NCI-H146 treated with DMSO at 0.1 percent for 48 hours (cell line): ENCODE results near the gene NXPH4.
A peak's percentile ranks its signal among the peaks of the same experiment; 100 is the strongest.

ENCODE experiments used
- DNase-seq: peaks from one replicate; lab custom pipeline; 2025; ENCODE audit not compliant: unreplicated experiment; lab: John Stamatoyannopoulos, UW

The NXPH4 gene

GRCh38 chr12:57203201-57203600 lies 13.4 kb upstream of the NXPH4 start:
- DNase-seq = no peak

GRCh38 chr12:57203791-57204190 lies 12.8 kb upstream of the NXPH4 start:
- DNase-seq = no peak

DNA sequence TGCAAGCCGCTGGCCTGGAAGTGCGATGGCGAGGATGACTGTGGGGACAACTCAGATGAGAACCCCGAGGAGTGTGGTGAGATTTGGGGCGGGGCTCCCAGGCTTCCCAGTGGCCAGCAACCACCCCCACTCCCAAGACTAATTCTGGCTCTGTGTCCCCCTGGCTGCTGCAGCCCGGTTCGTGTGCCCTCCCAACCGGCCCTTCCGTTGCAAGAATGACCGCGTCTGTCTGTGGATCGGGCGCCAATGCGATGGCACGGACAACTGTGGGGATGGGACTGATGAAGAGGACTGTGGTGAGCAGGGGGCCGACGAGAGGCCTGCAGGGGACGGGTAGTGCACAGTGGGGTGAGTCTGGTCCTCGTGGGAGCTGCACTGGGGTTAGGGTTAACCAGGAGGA lies 12.1 kb upstream of the NXPH4 start:
- no peak for DNase-seq

- no peak for DNase-seq
Observed at GRCh38 chr12:57205186-57205585, 11.4 kb upstream of the NXPH4 start.

- no peak for DNase-seq
Observed at GRCh38 chr12:57205931-57206330, 10.7 kb upstream of the NXPH4 start.

DNA sequence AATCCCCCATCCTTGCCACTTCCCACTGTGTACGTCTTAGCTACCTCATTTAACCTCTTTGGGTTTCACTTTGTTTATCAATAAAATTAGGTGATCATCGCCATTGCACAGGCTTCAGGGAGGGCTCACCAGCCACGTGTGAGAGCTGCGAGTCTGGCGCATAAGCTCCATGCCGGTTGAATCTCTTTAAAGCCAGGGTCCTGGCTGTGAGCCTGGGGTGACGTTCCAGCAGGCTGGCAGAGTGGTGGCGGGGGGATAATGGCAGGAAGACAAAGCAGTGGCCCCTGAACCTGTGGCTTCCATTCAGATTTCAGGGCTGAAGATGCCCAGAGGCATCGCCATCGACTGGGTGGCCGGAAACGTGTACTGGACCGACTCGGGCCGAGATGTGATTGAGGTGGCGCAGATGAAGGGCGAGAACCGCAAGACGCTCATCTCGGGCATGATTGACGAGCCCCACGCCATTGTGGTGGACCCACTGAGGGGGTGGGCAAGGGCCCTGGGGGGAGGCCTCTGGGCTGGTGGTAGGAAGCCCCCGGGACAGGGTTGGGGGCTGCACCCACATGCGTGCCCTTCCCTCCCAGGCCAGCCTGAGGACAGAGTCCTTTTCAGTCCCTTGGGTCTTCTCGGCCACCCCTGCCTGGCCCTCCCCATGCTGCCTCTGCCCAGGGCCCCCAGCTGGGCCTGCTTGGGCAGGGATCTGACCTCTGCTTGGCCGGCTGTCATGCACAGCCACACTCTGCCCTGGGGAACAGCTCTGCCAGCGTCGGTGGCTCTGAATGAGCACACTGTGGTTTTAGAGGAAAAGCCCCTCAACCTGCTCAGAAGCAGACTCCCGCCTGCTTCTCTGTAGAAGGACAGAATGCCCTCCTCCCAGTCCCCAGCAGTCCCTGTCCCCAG lies 8.6 kb upstream of the NXPH4 start:
- DNase-seq = no peak

GRCh38 chr12:57208631-57209282 lies 7.8 kb upstream of the NXPH4 start:
- DNase-seq = no peak

DNA sequence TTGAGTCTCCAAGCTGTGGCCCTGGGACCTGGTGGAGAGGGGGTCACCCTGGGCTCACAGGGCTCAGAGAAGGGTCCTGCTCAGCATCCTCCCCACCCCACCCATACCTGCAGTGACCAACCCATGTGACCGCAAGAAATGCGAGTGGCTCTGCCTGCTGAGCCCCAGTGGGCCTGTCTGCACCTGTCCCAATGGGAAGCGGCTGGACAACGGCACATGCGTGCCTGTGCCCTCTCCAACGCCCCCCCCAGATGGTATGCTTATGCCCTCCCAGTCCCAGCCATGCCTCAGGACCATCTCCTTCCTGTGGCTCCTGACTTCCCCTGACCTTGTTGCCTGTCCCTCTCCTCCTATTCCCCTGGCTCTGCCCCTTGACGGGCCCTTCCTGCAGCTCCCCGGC lies 6.7 kb upstream of the NXPH4 start:
- DNase-seq = no peak

DNA sequence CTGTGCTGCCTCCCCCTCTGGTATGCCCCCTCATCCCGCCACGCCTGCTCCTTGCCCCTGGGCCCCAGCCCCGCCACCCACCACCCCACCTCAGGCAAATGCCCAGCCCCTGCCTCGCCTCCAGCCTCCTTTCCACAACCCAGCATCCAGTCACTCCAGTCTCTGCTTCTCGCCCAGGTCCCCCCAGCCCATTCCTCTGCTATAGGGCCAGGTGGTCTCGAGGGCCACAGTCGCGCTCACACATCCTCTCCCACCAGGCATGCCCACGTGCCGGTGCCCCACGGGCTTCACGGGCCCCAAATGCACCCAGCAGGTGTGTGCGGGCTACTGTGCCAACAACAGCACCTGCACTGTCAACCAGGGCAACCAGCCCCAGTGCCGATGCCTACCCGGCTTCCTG lies 6.1 kb upstream of the NXPH4 start:
- DNase-seq = no peak

DNA sequence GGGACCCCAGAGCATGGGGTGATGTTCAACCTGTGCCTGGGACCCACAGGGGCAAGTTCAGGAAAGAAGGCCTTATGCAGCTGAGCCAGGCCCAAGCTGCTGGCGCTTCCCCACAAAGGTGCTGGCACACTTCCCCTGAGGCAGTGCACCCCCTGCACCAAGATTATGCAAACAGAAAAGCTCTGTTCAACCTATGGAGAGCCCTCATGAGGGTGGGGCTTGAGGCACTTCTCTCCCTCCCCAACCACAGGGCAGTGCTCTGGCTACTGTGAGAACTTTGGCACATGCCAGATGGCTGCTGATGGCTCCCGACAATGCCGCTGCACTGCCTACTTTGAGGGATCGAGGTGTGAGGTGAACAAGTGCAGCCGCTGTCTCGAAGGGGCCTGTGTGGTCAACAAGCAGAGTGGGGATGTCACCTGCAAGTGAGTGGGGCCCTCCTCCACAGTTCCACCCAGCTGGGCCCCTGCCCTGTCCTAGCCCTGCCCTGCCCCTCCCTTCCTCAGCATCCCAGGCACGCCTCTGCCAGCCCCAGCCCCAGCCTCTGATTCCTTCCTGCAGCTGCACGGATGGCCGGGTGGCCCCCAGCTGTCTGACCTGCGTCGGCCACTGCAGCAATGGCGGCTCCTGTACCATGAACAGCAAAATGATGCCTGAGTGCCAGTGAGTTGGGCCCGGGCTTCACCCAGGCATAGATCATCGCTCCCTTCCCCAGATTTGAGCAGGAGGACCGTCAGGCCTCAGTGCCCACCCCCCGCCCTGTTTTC lies 5.5 kb upstream of the NXPH4 start:
- DNase-seq = no peak

- no peak for DNase-seq
Observed at GRCh38 chr12:57211791-57212700, 4.5 kb upstream of the NXPH4 start.

DNA sequence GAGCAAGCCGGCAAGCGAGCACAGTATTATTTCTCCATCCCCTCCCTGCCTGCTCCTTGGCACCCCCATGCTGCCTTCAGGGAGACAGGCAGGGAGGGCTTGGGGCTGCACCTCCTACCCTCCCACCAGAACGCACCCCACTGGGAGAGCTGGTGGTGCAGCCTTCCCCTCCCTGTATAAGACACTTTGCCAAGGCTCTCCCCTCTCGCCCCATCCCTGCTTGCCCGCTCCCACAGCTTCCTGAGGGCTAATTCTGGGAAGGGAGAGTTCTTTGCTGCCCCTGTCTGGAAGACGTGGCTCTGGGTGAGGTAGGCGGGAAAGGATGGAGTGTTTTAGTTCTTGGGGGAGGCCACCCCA lies 3.9 kb upstream of the NXPH4 start:
- DNase-seq = no peak

DNA sequence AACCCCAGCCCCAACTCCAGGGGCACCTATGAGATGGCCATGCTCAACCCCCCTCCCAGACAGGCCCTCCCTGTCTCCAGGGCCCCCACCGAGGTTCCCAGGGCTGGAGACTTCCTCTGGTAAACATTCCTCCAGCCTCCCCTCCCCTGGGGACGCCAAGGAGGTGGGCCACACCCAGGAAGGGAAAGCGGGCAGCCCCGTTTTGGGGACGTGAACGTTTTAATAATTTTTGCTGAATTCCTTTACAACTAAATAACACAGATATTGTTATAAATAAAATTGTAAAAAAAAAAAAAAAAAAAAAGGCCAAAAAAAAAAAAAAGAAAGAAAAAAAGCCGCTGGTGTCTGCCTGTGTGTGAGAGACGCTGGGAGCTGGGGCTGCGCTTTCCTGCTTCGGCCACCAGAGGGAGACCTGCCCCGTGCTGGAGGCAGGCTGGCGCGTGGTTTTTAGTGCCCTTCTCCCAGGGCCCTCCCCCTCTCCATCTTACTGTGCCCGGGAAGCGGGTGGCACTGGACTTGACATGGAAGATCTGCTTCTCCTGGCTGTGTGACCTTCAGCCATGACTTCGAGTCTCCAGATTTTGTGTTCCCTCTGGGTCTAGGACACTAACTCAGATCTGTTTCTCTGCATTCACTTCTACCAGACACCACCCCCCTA lies 3.4 kb upstream of the NXPH4 start:
- DNase-seq = peak; percentile 56

GRCh38 chr12:57213763-57214397 lies 2.7 kb upstream of the NXPH4 start:
- DNase-seq = no peak

DNA sequence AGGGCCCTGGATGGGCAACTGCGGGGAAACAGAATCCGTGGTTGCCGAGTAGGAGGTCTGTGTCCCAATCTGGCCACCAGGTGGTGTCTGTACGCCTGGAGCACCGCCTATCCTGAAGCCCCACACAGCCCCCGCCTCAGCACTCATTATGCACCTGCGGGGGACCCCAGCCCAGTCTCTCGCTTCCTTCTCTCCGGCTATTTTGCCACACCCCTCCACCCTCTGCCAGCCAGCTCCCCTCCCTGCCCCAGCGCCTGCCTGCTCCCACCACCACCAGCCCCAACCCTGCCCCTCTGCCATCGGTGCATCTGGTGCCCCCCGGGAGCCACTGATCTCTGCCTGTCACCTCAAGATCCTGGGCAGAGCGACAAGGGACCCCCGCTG lies 2.2 kb upstream of the NXPH4 start:
- DNase-seq = peak; percentile 73

- DNase-seq = no peak
Observed at GRCh38 chr12:57215065-57215464, 1.5 kb upstream of the NXPH4 start.

DNA sequence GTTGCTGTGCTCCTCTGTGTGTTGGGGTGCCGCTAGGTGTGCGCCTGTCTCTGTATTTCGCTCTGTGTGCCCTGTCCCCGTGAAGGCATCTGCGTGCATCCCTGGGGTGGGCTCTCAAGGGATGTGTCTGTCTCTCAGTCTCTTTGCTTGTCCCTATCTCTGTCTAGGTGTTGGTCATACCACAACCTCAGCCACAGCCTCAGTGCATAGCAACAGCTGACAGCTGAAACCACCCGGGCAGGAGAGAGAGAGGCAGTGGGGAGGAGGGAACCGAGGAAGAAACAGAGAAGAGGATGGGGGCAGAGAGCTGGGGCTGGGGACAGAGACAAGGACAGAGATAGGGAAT lies 953 bp upstream of the NXPH4 start:
- no peak for DNase-seq

DNA sequence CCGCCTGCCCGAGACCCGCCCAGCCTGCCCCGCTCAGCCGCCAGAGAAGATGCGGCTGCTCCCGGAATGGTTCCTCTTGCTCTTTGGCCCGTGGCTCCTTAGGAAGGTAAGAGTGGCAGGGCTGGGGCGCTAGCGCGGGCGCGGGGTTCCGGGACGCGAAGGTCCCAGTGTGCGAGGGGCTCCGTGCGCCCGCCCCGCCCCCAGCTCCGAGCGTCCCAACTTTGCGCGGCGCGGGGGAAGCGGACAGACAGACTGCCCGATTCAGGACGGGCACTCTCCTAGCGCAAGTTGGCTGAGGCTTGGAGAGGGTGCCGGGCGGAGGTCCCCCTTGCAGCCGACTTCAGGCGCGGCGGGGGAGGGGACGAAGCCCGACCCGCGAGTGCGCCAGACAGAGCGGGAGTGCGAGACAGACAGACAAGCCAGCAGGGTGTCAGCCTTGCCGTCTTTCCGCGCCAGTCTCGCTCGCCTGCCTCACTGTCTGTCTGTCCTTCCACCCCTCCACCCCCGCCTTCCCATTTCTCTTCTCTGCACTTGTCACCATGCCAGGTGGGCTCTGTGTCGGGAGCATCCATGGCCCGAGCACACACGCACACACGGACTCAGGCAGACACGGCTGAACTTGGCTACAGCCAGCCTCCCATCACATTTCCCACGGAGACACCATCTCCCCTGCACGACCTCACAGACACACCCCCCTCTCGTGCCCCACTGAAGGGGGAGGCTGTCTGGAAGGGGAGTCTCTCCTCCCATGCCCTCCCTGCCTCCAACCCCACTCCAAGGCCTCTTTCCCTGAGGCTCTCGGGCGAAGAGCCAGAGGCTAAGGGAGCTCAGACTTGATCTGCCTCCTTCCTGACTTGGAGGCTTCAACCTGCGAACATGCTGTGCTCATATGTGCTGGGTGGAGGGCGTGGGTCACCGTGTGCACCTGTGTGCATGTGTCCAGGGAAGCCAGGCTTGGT lies 606 bp downstream of the NXPH4 start:
- no peak for DNase-seq
